ENCODE data around the gene ACRBP. TPM values are rescaled to one million over a fixed set of nuclear protein-coding genes. Genes with fewer than 3 reads are reported as not detected.

ACRBP gene
- total RNA-seq, 1 donor from 2014 or later, result 19.3 TPM

- TF ChIP-seq, protein P1, sequence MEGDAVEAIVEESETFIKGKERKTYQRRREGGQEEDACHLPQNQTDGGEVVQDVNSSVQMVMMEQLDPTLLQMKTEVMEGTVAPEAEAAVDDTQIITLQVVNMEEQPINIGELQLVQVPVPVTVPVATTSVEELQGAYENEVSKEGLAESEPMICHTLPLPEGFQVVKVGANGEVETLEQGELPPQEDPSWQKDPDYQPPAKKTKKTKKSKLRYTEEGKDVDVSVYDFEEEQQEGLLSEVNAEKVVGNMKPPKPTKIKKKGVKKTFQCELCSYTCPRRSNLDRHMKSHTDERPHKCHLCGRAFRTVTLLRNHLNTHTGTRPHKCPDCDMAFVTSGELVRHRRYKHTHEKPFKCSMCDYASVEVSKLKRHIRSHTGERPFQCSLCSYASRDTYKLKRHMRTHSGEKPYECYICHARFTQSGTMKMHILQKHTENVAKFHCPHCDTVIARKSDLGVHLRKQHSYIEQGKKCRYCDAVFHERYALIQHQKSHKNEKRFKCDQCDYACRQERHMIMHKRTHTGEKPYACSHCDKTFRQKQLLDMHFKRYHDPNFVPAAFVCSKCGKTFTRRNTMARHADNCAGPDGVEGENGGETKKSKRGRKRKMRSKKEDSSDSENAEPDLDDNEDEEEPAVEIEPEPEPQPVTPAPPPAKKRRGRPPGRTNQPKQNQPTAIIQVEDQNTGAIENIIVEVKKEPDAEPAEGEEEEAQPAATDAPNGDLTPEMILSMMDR (IDR thresholded peaks at IDR 0.05; ENCODE audit: unreplicated experiment), result no peak
- peaks cover 2% of the 10 kb centered on the region for H3K27me3 Mint-ChIP-seq (ENCODE audit: unreplicated experiment)
- no peaks in the 10 kb centered on the region for H3K4me1 Mint-ChIP-seq (ENCODE audit: unreplicated experiment)
- no peak overlapping the region for H3K27ac Mint-ChIP-seq (ENCODE audit: unreplicated experiment)
- peaks cover 53% of the 10 kb centered on the region for H3K36me3 Mint-ChIP-seq (ENCODE audit: low read depth, unreplicated experiment)
- no peaks in the 10 kb centered on the region for H3K9me3 Mint-ChIP-seq (ENCODE audit: unreplicated experiment)
- no peak overlapping the region for H3K4me3 Mint-ChIP-seq (ENCODE audit: unreplicated experiment)
- DNase-seq (ENCODE audit: low spot score), result no peak
Observed at GRCh38 chr12:6676962-6677361, 29.7 kb upstream of the ACRBP start.

GRCh38 chr12:6672143-6672542 is 24.9 kb upstream of the ACRBP start:
- Mint-ChIP-seq H3K4me3 (ENCODE audit: unreplicated experiment) (no peak overlapping the region), H3K9me3 (ENCODE audit: unreplicated experiment) (no peaks in the 10 kb centered on the region), H3K36me3 (ENCODE audit: low read depth, unreplicated experiment) (peaks cover 64% of the 10 kb centered on the region), H3K4me1 (ENCODE audit: unreplicated experiment) (no peaks in the 10 kb centered on the region), H3K27ac (ENCODE audit: unreplicated experiment) (no peak overlapping the region), H3K27me3 (ENCODE audit: unreplicated experiment) (no peaks in the 10 kb centered on the region)
- TF ChIP-seq, protein P1 (IDR thresholded peaks at IDR 0.05; ENCODE audit: unreplicated experiment), result no peak
- no peak for DNase-seq (ENCODE audit: low spot score)

DNA sequence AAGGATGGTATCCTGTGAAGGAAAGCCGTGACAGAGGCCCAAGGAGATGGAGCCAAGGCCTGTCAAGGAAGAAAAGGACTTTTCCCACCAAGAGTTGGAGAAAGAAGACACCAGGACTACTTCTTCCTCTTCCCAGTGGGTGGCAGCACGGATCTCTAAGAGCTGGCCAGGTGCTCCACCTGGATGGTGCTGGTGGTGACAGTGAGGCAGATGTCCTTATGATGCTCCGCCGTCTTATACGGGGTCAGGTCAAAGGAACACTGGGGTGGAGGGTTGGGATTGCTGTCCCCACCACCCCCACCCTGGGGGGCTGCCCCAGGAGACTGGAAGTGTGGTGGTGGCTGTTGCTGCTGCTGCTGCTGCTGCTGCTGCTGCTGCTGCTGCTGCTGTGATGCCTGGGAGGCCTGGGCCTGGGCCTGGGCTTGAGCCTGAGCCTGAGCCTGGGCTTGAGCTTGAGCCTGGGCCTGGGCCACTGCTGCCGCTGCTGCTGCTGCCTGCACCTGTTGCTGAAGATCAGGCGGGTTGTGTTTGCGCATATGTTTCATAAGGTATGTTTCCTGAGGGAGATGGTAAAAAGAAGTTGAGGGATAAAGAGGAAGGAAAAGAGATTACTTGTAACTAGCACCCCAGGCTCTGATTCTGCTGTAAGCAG is 20.5 kb upstream of the ACRBP start:
- no peak overlapping the region for H3K4me3 Mint-ChIP-seq (ENCODE audit: unreplicated experiment)
- H3K27me3 Mint-ChIP-seq (ENCODE audit: unreplicated experiment), result peaks cover 11% of the 10 kb centered on the region
- H3K9me3 Mint-ChIP-seq (ENCODE audit: unreplicated experiment), result no peaks in the 10 kb centered on the region
- peaks cover 51% of the 10 kb centered on the region for H3K36me3 Mint-ChIP-seq (ENCODE audit: low read depth, unreplicated experiment)
- DNase-seq (ENCODE audit: low spot score), result no peak
- H3K4me1 Mint-ChIP-seq (ENCODE audit: unreplicated experiment), result peaks cover 7% of the 10 kb centered on the region
- TF ChIP-seq, protein P1 (IDR thresholded peaks at IDR 0.05; ENCODE audit: unreplicated experiment), result no peak
- no peak overlapping the region for H3K27ac Mint-ChIP-seq (ENCODE audit: unreplicated experiment)

- H3K9me3 Mint-ChIP-seq (ENCODE audit: unreplicated experiment), result no peaks in the 10 kb centered on the region
- peaks cover 12% of the 10 kb centered on the region for H3K27me3 Mint-ChIP-seq (ENCODE audit: unreplicated experiment)
- no peak overlapping the region for H3K27ac Mint-ChIP-seq (ENCODE audit: unreplicated experiment)
- TF ChIP-seq, protein P1 (IDR thresholded peaks at IDR 0.05; ENCODE audit: unreplicated experiment), result no peak
- no peak for DNase-seq (ENCODE audit: low spot score)
- H3K36me3 Mint-ChIP-seq (ENCODE audit: low read depth, unreplicated experiment), result peaks cover 38% of the 10 kb centered on the region
- H3K4me3 Mint-ChIP-seq (ENCODE audit: unreplicated experiment), result no peak overlapping the region
- peaks cover 18% of the 10 kb centered on the region for H3K4me1 Mint-ChIP-seq (ENCODE audit: unreplicated experiment)
Observed at GRCh38 chr12:6666211-6666610, 19.0 kb upstream of the ACRBP start.

- H3K4me3 Mint-ChIP-seq (ENCODE audit: unreplicated experiment), result no peak overlapping the region
Observed at GRCh38 chr12:6664902-6665301, 17.7 kb upstream of the ACRBP start.

More at GRCh38 chr12:6664902-6665301, 17.7 kb upstream of the ACRBP start:
- H3K36me3 Mint-ChIP-seq (ENCODE audit: low read depth, unreplicated experiment), result peaks cover 25% of the 10 kb centered on the region
- DNase-seq (ENCODE audit: low spot score), result no peak
- H3K27ac Mint-ChIP-seq (ENCODE audit: unreplicated experiment), result no peak overlapping the region
- H3K4me1 Mint-ChIP-seq (ENCODE audit: unreplicated experiment), result peaks cover 18% of the 10 kb centered on the region
- TF ChIP-seq, protein P1 (IDR thresholded peaks at IDR 0.05; ENCODE audit: unreplicated experiment), result no peak
- peaks cover 12% of the 10 kb centered on the region for H3K27me3 Mint-ChIP-seq (ENCODE audit: unreplicated experiment)
- no peaks in the 10 kb centered on the region for H3K9me3 Mint-ChIP-seq (ENCODE audit: unreplicated experiment)
